Thyroid gland (tissue), 4 donors: ENCODE results near the gene CD200. TPM values are rescaled to one million over a fixed set of nuclear protein-coding genes. Genes with fewer than 3 reads are reported as not detected.

Experiments used
- DNase-seq, 2 donors: peaks; one replicate each; pipeline ENCODE4 v3.0.0-alpha.2; 2019
- H3K27ac ChIP-seq, 3 donors: fragments of 200-600 bp; sonication (generic); 1 replicate in 2 of 3; 2 replicates in 1 of 3; pipeline ENCODE4 v1.5.1; 2016 to 2019; ENCODE audit warnings: mild to moderate bottlenecking in 1 of 3, moderate library complexity in 1 of 3
- H3K27me3 ChIP-seq: fragments of 200-600 bp; sonication (generic); one replicate; pipeline ENCODE4 v1.5.1; 2019
- H3K36me3 ChIP-seq, 2 donors: fragments of 200-600 bp; sonication (generic); one replicate each; pipeline ENCODE4 v1.5.1; 2016 to 2019
- H3K4me1 ChIP-seq, 2 donors: fragments of 200-600 bp; sonication (generic); one replicate each; pipeline ENCODE4 v1.5.1; 2017 to 2019
- H3K4me3 ChIP-seq, 3 donors: fragments of 200-600 bp; sonication (generic); replicated peaks in 1 of 3; 1 replicate in 2 of 3; 2 replicates in 1 of 3; pipeline ENCODE4 v1.5.1; 2016; ENCODE audit warnings: mild to moderate bottlenecking in 1 of 3
- H3K9me3 ChIP-seq: fragments of 200-600 bp; sonication (generic); one replicate; pipeline ENCODE4 v1.5.1; 2017
- POLR2A ChIP-seq, 2 donors: fragments of 450-650 bp; IDR thresholded peaks; one replicate each; pipeline ENCODE4 v1.6.1; 2017; ENCODE audit warnings: antibody characterized with exemption in 2 of 2, mild to moderate bottlenecking in 2 of 2, moderate library complexity in 1 of 2
- WGBS, 2 donors: methylation state at CpG; one replicate each; pipeline ENCODE4 v1.1.5; 2017; 5-methylcytosine and 5-hydroxymethylcytosine counted together
- intact Hi-C: fragments of 100-400 bp; cut with DNase I; formaldehyde crosslinking; loops from one replicate; pipeline ENCODE4 v1.15.1; 2023
- total RNA-seq, 4 donors: library from RNA; depleted of rRNA; stranded (reverse); fragments of >200 nt; gene quantifications; one replicate each; pipeline ENCODE4 v1.2.3, GENCODE V29; 2016
- TF ChIP-seq, protein P1 (sequence below), 6 experiments: fragments of 200-600 bp in 3 of 6; fragments of 450-650 bp in 3 of 6; sonication (generic) in 3 of 6; IDR thresholded peaks; one replicate each; pipeline ENCODE4 v1.5.1; 2016 to 2019; ENCODE audit warnings: antibody characterized with exemption in 6 of 6, mild to moderate bottlenecking in 2 of 6, inconsistent platforms in 1 of 6, moderate library complexity in 1 of 6

Gene CD200
- total RNA-seq, 4 donors from 2014 or later: 13.2 to 18.7 (median 15.8) TPM

DNA sequence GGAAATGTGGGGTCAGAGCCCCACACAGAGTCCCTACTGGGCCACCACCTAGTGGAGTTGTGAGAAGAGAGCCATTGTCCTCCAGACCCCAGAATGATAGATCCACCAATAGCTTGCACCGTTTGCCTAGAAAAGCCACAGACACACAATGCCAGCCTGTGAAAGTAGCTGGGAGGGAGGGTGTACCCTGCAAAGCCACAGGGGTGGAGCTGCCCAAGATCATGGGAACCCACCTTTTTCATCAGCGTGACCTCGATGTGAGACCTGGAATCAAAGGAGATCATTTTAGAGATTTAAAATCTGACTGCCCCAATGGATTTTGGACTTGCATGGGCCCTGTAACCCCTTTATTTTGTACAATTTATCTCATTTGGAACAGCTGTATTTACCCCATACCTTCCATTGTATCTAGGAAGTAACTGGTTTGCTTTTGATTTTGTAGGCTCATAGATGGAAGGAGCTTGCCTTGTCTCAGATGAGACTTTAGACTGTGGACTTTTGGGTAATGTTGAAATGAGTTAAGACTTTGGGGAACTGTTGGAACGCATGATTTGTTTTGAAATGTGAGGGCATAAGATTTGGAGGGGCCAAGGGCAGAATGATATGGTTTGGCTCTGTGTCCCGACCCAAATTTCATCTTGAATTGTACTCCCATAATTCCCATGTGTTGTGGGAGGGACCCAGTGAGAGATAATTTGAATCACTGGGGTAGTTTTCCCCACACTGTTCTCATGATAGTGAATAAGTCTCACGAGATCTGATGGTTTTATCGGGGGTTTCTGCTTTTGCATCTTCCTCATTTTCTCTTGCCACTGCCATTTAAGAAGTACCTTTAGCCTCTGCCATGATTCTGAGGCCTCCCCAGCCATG lies 49.0 kb downstream of the CD200 start:
- H3K9me3 ChIP-seq: no peaks in the 10 kb centered on the region
- DNase-seq: no peak
- no peak overlapping the region for H3K4me3 ChIP-seq
- 89 to 90% methylated on average over 7 of the region's 7 CpGs for WGBS, 2 donors
- intact Hi-C loops: no loop called here
- TF ChIP-seq, protein P1, sequence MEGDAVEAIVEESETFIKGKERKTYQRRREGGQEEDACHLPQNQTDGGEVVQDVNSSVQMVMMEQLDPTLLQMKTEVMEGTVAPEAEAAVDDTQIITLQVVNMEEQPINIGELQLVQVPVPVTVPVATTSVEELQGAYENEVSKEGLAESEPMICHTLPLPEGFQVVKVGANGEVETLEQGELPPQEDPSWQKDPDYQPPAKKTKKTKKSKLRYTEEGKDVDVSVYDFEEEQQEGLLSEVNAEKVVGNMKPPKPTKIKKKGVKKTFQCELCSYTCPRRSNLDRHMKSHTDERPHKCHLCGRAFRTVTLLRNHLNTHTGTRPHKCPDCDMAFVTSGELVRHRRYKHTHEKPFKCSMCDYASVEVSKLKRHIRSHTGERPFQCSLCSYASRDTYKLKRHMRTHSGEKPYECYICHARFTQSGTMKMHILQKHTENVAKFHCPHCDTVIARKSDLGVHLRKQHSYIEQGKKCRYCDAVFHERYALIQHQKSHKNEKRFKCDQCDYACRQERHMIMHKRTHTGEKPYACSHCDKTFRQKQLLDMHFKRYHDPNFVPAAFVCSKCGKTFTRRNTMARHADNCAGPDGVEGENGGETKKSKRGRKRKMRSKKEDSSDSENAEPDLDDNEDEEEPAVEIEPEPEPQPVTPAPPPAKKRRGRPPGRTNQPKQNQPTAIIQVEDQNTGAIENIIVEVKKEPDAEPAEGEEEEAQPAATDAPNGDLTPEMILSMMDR (IDR thresholded peaks at IDR 0.05): no peak
- no peak for TF ChIP-seq POLR2A (IDR thresholded peaks at IDR 0.05)
- no peaks in the 10 kb centered on the region for H3K27me3 ChIP-seq
- peaks cover 32 to 47% of the 10 kb centered on the region in 2 donors for H3K4me1 ChIP-seq
- H3K36me3 ChIP-seq: no peaks in the 10 kb centered on the region
- H3K27ac ChIP-seq: no peak overlapping the region

DNA sequence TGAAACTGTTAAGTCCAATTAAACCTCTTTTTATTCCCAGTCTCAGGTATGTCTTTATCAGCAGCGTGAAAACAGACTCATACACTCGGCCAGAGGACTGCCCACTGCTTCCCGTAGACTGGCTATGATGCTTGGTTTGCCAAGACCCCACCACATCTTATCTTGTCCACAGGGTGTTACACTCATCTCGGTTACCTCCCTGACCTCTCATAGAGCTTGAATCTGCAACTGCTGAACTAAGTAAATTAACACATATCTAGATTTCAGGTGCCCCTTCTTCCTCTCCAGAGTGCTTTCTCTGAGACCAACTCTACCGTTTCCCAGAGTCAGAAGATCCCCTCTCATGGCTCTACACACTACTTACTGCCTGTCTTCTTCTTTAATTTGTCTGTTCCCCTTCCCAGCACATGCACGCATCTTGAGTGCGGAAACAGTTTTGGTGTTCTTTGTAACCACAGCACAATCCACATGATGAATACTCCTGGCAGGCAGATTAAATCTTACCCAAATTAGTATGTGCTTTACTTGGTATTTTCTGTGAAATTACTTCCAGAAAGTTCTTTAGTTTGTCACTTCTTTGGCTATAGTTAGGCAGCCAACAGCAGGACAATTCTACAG lies 49.7 kb downstream of the CD200 start:
- intact Hi-C loops: no loop called here
- Histone ChIP-seq H3K9me3 (no peaks in the 10 kb centered on the region), H3K27me3 (no peaks in the 10 kb centered on the region), H3K27ac (peak overlapping the region in 1 of 3 donors; percentile 46), H3K4me3 (no peak overlapping the region), H3K4me1 (peaks cover 25 to 40% of the 10 kb centered on the region in 2 donors), H3K36me3 (no peaks in the 10 kb centered on the region)
- no peak for DNase-seq
- 90 to 93% methylated on average over 7 of the region's 7 CpGs for WGBS, 2 donors
- TF ChIP-seq POLR2A (IDR thresholded peaks at IDR 0.05): no peak
- TF ChIP-seq, protein P1 (IDR thresholded peaks at IDR 0.05): no peak

DNA sequence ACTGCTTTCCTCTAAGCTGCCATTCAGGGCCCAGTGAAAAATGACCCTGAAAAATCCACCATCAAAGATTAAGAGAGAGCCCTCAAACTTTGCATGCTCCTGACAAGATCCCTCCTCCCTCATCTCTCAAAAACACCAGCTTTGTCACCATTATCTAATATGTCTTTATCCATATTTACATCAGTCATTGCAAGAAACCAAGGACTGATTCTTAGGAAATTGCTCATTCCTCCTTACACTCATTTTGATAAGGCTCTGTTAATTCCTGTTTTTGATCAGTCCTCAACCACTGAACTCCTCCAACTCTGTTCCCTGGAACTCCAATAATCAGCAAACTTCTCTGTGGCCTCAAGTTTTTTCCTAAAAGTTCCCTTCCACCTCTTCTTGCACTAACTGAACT lies 51.8 kb downstream of the CD200 start:
- no peak for TF ChIP-seq POLR2A (IDR thresholded peaks at IDR 0.05)
- TF ChIP-seq, protein P1 (IDR thresholded peaks at IDR 0.05): no peak
- Histone ChIP-seq H3K27me3 (no peaks in the 10 kb centered on the region), H3K36me3 (no peaks in the 10 kb centered on the region), H3K4me3 (no peak overlapping the region), H3K27ac (peak overlapping the region in 1 of 3 donors; percentile 14), H3K4me1 (peaks cover 6 to 21% of the 10 kb centered on the region in 2 donors), H3K9me3 (no peaks in the 10 kb centered on the region)
- intact Hi-C loops: no loop called here
- no peak for DNase-seq

DNA sequence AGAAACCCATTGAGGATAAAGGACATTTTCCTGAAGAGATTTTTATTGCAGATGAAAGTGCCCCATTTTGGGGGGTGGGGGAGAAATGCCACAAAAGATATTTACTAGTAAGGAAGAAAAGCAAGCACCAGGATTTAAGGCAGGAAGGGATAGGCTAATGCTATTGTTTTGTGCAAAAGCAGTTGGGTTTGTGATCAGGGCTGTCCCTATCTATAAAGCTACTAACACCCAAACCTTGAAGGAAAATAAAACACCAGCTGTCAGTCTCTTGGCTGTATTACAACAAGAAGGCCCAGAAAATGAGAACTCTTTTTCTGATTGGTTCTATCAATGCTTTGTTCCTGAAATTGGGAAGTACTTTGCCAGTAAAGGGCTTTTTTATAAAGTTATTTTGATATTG lies 56.0 kb downstream of the CD200 start:
- Histone ChIP-seq H3K4me3 (no peak overlapping the region), H3K27me3 (no peaks in the 10 kb centered on the region), H3K4me1 (peaks cover 9 to 10% of the 10 kb centered on the region in 2 donors), H3K9me3 (no peaks in the 10 kb centered on the region), H3K27ac (no peak overlapping the region), H3K36me3 (no peaks in the 10 kb centered on the region)
- DNase-seq: no peak
- intact Hi-C loops: no loop called here
- TF ChIP-seq, protein P1 (IDR thresholded peaks at IDR 0.05): no peak
- TF ChIP-seq POLR2A (IDR thresholded peaks at IDR 0.05): no peak

DNA sequence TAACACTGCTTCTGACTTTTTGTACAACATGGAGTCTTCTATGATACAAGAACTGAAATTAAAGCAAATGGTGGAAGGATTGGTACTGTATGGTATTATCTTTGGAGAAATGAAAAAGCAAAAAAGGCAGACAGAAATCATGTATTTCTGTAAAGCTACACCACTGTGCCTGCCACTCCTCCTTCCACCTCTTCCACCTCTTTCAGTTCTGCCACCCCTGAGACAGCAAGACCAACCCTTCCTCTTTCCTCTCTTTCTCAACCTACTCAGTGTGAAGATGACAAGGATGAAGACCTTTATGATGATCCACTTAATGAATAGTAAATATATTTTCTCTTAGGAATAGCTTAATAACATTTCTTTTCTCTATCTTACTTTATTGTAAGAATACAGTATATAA lies 57.0 kb downstream of the CD200 start:
- intact Hi-C loops: no loop called here
- Histone ChIP-seq H3K27ac (no peak overlapping the region), H3K4me3 (no peak overlapping the region), H3K27me3 (no peaks in the 10 kb centered on the region), H3K4me1 (peaks cover 7 to 14% of the 10 kb centered on the region in 2 donors), H3K36me3 (no peaks in the 10 kb centered on the region), H3K9me3 (no peaks in the 10 kb centered on the region)
- no peak for TF ChIP-seq POLR2A (IDR thresholded peaks at IDR 0.05)
- TF ChIP-seq, protein P1 (IDR thresholded peaks at IDR 0.05): no peak
- DNase-seq: no peak
